DMS 273 (cell line): ENCODE measurements around the gene FKBP5.
A peak's percentile ranks its signal among the peaks of the same experiment; 100 is the strongest.
"Not testable (repeated sequence)": the region's sequence is repeated elsewhere in the genome, so short reads cannot be mapped to it uniquely, and the experiment has no call there.

ENCODE experiments used
- DNase-seq: peaks from one replicate; lab custom pipeline; 2025; ENCODE audit not compliant: unreplicated experiment; lab: John Stamatoyannopoulos, UW

FKBP5 gene

DNA sequence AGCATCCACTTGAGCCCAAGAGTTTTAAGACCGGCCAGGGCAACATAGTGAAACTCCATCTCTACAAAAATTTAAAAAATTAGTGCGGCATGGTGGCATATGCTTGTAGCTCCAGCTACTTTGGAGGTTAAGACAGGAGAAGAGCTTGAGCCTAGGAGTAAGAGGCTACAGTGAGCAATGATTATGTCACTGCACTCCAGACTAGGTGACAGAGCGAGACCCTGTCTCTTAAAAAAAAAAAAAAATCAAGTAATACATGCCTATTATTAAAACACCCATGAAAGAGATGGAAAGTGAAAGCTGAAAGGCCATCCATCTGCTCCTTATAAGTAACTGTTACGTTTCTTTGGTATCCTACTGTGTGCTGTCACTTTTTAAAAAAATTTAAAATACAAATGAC is 66.4 kb downstream of the FKBP5 start:
- no peak for DNase-seq

DNA sequence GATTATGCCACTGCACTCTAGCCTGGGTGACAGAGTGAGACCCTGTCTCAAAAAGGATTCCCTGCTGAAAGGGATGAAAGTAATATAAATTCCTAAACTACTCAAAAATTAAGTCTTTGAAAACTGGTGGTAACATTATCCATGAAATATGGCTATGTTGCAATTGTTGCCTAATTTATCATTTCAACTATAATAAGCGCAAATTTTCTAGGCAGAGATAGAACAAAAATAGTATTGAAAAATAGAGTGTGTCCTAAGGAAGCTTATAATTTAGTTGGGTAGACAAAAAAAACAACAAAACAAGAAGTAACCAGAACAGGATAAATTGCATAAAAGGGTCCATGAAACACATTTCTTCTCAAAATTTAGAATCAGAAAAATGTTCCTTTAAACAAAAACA is 68.0 kb downstream of the FKBP5 start:
- DNase-seq = no peak

DNA sequence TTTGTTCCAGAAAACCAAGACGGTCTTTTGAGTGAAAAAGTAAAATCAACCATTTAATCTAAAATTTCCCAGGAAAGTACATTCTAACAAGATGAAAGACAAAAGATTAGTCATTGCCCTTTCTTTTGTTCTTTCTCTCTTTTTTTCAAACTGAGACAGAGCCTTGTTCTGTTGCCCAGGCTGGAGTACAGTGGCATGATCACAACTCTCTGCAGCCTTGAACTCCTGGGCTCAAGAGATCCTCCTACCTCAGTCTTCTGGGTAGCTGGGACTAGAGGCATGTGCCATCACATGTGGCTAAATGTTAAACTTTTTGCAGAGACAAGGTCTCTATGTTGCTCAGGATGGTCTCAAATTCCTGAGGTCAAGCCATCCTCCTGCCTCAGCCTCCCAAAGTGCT is 75.0 kb downstream of the FKBP5 start:
- DNase-seq = no peak

DNA sequence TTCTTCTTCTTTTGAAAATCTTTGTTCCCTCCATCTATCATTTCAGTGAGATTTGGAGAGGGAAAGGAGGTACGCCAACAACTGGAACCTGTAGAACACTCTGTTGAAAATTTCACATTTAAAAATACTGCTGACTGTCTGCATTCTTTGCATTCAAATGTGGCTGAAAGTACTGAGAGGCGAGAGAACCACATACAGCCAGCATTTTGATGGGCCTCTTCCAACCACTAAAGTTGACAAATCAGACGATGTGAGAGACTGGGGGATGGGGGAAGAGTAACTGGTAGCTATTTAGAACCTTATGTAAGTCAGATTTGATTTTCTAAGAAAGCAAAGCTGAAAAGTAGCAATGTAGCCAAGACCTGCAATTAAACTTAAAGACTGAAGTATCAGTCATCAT is 77.5 kb downstream of the FKBP5 start:
- DNase-seq = no peak

DNA sequence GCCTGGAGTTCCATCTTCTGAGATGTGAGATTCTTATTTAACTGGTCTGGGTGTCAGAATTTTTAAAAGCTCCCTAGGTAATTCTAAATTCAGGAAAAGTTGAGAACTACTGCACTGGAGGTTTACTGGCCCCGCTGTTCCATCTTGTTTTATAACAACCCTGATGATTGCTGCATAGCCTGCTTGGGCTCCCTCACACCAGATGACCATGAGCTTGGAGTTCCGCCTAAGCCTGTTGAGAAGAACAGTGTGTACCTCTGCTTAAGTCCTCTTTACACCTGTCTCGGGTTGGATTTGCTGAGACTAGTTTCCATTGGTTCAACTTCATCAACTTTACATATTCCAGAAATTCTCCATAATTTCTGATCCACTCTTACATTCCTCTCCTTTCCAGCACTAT is 77.9 kb downstream of the FKBP5 start:
- DNase-seq = no peak

DNA sequence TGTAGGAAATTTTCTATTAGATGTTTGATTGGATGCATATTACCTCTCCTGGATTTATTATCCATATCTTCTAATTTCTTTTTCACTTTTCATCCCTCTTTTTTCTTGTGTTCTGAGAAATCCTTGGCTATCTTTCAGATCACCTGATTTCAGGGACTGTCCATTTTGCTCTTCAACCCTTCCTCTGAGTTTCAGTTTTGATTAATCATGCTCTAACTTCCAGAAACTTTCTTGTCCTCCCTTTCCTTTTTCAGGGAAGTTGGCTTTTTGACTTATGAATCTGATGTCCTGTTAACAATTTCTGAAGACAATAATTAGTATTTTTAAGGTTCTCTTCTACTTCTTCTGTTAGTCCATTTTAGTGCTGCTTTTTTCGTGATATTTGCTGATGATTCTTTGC is 79.1 kb downstream of the FKBP5 start:
- no peak for DNase-seq

DNA sequence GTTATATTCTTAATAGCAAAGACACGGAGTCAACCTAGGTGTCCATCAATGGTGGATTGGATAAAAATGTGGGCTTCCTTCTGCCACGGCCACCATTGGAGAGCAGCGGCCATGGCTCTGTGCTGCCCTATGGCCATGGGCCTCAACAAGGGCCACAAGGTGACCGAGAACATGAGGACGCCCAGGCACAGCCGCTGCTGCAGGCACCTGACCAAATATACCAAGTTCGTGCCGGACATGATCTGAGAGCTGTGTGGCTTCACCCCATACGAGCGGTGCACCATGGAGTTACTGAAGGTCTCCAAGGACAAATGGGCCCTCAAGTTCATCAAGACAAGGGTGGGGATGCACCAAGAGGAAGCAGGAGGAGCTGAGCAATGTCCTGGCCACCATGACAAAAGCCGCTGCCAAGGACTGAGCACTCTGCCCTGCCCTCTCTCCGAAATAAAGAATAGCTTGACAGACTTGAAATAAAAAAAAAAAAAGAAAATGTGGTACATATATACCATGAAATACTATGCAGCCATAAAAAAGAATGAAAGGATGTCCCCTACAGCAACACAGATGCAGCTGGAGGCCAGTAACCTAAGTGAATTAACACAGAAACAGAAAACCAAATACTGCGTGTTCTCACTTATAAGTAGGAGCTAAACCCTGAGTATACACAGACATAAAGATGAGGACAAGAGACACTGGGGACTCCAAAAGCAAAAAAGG is 81.0 kb downstream of the FKBP5 start:
- DNase-seq = no peak

DNA sequence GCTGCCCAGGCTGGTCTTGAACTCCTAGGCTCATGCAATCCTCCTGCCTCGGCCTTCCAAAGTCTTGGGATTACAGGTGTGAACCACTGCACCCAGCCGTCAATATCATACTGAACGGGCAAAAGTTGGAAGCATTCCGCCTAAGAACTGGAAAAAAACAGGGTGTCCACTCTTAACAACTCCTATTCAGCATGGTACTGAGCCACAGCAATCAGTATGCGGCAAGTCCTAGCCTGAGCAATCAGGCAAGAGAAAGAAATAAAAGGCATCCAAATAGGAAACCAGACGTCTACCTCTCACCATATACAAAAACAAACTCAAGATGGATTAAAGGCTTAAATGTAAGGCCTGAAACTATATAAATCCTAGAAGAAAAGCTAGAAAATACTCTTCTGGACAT is 83.1 kb downstream of the FKBP5 start:
- no peak for DNase-seq

DNA sequence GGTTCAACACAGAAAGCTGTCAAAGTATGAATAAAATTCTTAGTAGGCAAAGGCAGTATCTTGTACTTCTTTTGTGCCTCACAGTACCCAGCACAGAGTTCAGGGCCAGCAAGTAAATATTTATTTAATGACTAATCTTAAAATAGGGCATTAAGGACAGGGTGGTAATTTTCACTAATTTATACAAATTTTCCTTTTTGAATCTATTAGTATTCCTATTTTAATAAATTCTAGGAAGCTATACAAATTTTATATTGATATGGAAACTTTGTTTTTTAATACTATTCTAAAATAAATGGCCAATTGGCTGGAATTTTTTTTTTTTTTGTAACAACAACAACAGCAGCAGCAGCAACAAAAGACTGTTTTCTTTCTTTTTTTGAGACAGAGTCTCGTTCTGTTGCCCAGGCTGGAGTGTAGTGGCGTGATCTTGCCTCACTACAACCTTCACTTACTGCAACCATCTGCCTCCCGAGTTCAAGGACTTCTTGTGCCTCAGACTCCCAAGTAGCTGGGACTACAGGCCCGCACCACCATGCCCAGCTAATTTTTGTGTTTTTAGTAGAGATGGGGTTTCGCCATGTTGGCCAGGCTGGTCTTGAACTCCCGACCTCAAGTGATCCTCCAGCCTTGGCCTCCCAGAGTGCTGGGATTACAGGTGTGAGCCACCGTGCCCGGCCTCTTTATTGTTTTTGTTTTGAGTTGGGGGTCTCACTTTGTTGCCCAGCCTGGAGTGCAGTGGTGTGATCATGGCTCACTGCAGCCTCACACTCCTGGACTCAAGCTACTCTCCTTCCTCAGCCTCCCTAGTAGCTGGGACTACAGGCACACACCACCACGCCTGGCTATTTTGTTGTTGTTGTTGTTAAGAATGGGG is 85.2 kb downstream of the FKBP5 start:
- DNase-seq = no peak

DNA sequence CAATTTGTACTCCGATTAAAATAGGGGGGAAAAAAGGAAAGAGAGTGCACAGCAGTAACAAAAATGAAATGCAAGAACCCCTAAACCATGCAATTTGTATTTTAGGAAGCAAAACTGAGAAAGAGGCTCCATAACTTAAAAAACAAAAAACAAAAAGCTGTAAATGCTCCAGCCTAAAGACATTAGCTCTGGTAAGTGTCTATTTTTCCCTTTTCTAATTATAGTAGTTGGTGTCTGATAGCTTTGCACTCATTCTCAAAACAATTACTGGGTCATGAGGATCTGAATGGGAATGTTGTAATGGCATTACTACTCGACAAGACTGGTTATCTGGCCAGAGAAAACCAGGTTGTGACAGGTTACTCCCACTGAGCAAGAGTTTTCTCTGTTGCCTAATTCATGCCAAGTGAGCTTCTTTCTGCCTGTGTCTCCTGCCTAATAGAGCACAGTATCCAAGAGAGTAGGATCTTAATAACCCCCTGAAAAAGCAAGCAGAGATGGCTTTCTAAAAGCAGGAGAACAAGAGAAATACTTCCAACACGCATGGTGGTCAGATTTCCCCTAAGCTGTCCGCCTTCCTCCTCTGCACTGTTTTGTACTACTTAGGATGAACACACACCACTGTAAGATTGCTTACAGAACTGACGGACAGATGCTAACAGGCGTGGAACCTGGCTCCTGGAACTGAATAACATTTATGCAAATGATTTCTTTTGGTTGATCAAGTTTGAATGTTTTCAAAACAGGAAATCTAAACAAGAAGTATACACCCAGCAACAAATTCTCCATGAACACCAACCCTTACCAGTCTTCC is 86.4 kb downstream of the FKBP5 start:
- peak; percentile 49 for DNase-seq

DNA sequence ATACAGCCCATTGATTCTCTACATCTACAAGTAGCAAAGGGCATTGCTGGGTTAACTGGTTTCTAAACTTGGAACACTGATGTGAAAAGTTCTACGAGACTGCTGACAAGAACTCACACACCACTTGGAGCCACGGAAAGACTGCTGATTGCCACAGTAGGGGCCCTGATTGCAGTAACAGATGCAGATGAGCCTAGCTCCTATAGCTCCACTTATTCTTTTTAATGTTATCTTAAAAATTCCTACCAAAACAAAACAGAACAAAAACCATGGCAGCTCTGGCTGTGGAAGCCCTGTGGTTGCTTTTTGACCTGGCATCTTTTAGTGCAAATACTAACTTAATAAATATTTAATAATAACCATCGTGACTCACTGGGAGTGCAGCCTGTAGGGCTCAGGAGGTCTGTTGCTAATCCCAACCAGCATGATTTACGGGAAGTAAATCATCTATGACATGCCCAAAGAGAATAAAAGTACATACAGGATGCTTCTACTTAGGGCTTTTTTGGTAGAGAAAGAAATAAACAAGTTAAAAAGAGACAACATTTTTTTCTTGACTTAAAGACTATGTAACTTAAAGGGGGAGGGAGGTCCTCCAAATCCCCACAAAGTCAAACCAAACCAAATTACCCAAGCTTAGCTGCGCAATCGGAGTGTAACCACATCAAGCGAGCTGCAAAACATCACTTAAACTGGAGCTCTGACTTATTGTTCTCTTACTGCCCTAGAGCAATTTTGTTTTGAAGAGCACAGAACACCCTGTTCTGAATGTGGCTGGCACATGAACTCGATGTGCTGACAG is 87.2 kb downstream of the FKBP5 start:
- DNase-seq = peak; percentile 20

DNA sequence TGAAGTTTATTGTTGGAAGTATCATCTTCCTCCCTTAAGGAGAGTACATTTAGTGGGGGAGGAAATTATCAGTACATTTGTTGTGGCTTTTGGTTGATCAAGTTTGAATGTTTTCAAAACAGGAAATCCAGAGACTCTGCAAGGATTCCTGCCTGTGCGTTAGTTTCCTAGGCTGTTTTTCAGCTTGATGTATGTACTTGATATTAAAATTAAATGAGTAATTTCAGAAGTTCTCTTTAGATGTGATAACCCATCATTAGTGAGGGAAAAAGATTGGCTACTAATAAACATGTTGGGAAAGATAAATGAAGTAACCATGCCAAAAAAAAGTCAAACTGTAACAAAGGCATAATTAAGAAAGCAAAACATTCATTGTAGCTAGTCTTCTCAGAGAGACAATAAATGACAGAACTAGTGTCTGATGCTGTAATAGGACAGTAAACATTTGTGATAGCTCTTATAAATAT is 88.0 kb downstream of the FKBP5 start:
- DNase-seq = no peak

DNA sequence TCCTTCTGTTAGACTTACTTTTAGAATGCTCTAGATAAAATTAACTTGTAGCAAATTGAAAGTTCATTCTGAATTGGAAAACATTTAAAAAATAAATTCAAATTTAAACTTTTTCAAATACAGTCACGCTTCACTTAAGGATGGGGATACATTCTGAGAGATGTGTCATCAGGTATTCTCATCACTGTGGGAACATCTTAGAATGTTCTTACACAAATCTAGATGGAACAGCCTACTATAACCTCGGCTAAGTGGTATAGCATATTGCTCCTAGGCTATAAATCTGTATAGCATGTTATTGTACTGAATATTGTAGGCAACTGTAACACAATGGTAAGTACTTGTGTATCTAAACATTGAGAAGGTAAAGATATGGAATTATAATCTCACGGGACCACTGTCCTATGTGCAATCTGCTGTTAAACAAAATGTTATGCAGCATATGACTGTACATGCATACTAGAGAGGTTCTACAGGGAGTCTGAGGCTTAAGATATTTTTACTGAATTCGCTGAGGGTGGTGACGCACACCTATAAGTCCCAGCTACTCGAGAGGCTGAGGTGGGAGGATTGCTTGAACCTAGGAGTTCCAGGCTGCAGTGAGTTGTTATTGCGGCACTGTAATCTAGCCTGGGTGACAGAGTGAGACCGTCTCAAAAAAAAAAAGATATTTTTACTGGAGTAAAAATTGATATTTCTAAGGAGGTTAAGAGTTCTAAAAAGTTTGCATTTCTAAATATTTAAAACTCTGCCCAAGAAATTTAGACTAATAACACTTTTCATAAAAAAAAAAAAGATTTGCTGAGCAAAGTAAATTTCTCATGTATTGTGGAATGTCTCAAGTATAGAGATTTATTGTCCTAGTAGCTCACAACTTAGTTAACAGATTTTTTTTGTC is 88.7 kb downstream of the FKBP5 start:
- DNase-seq = no peak

DNA sequence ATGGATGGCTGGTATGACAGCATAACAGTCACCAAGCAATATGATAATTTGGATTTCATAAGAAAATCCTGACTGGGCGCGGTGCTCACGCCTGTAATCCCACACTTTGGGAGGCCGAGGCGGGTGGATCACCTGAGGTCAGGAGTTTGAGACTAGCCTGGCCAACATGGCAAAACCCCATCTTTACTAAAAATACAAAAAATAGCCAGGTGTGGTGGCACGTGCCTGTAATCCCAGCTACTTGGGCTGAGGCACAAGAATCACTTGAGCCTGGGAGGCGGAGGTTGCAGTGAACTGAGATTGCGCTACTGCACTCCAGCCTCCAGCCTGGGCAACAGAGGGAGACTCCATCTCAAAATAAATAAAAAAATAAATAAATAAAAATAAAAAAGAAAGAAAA is 90.1 kb downstream of the FKBP5 start:
- DNase-seq = not testable (repeated sequence)

DNA sequence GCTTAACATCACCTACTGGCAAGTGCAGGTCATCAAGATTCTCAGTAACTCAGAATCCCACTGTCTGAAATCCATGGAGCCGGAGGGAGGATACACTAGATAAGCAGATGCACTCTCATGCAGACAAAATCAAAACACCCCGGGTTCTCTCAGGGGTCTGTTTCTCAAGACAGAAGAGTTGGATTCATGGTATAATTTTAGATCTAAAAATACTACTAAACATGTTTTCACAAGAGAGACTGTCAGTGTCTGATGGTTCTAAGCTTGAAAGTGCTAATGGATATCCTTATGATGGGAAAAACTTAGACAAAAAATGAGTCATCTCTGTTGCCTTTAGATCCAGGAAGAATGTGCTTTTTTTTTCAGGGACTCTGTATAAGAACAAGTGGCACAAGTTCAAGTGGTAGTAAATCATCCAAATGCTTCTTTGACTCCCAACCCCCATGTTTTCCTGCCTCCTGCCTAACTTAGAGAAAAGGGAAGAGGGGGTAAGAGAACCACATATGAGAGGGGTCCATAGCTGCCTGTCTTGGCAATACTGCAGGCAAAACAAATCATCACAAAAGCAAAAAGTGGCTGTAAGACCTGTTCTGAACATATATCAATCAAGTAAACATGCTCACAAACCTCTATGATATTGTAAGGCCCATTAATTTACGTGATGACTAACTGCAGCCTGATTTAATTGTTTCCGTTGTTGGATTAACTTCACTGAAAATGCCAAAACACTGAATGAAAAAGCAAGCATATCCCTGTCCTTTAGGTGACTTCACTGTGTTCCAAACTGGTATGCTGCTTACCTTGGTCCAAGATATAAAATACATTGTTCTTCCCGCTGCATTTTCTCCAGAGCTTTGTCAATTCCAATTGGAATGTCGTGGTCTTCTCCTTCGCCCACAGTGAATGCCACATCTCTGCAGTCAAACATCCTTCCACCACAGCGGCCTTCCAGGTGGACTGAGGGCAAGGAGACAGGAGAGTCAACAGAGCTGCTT is 92.0 kb downstream of the FKBP5 start:
- DNase-seq = no peak

DNA sequence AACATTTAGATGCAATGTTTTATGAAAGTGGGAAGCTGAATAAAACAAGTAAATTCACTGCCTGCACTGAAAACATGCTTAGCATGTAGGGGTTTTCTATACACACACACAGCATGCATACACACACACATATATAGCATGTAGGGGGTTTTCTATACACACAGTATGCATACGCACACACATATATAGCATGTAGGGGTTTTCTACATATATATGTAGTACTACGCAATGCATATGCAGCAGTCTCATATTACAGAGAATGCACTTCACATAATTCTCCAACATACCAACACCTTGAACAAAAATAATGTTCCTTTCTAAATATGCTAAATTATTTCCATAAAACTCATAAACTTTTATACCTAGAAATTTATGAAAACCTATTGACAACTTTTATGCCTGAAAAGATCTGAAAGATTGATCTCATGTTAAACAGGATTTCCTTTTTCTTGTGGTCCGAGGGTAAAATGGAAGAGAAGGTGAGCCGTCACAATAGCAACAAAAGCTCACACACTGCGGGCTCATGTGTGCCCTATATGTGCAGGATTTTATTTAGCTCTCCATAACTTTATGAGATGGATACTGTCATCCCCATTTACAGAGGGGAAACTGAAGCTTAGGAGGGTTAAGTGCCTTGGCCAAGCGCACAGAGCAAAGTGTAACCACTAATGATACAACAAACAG is 94.1 kb downstream of the FKBP5 start:
- no peak for DNase-seq

DNA sequence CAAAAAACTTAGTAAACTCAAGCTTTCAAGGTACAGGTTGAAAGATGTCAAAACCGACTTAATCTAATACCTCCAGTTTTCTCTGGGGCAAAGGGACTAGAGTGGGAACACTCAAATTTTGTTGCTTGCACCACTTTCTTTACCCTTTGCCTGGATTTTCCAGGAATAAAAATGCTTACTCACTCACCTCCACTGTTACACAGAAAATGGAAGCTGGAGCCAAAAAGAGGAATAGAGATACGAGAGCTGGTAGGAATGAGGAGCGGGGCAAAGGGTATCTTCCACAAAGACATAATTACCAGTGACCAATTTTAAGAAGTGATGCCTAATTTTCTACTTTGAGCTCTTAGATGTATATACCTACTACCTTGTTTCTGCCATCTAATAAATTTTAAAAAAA is 96.5 kb downstream of the FKBP5 start:
- DNase-seq = no peak

DNA sequence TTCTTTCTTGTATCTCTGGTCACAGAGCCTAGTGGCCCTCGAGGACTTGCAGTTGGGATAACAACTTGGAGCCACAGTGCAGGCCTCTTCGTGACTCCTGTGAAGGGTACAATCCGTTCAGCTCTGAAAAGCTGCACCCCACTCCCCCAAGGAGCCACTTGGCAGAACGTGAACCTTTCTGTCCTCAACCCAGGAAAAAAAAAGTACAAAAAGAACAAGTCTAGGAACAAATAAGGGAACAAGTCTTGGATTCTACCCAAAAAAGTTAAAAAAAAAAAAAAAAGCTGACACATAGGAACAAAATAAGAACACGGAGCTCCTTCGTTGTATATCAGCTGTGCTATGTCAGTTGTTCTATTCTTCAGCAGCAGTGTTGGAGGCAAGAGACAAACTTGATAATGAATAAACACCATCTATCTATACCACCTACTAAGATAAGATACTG is 98.1 kb downstream of the FKBP5 start:
- no peak for DNase-seq
